Body of pancreas (tissue), 4 donors: ENCODE data around the gene FAM83B. TPM values are rescaled to one million over a fixed set of nuclear protein-coding genes. Genes with fewer than 3 reads are reported as not detected.
"Not testable (repeated sequence)": the region's sequence is repeated elsewhere in the genome, so short reads cannot be mapped to it uniquely, and the experiment has no call there.

Source experiments
- ATAC-seq: fragments of 150-250 bp; one replicate; pipeline ENCODE4 v1.9.1; 2016
- DNase-seq, 4 donors: peaks; one replicate each; pipeline ENCODE4 v3.0.0-alpha.2; 2019
- H3K27ac ChIP-seq, 4 donors: fragments of 200-600 bp; sonication (generic); 1 replicate in 3 of 4; 2 replicates in 1 of 4; pipeline versions ENCODE4 v1.5.1 to v1.6.1; 2016 to 2019; ENCODE audit warnings: mild to moderate bottlenecking in 1 of 4, mixed read lengths in 1 of 4, moderate library complexity in 1 of 4
- H3K27me3 ChIP-seq, 2 donors: fragments of 200-600 bp; sonication (generic); one replicate each; pipeline ENCODE4 v1.6.0; 2016; ENCODE audit warnings: mild to moderate bottlenecking in 1 of 2
- H3K36me3 ChIP-seq, 2 donors: fragments of 200-600 bp; sonication (generic); replicated peaks in 1 of 2; 2 replicates each; pipeline ENCODE4 v1.5.1; 2016; ENCODE audit warnings: low read depth in 2 of 2; ENCODE audit not compliant: insufficient read depth in 1 of 2
- H3K4me1 ChIP-seq: fragments of 200-600 bp; sonication (generic); one replicate; pipeline ENCODE4 v1.6.0; 2016
- H3K4me3 ChIP-seq, 2 donors: fragments of 200-600 bp; sonication (generic); 1 replicate in 1 of 2; 2 replicates in 1 of 2; pipeline ENCODE4 v1.5.1; 2016 to 2019
- H3K9me3 ChIP-seq, 3 donors: fragments of 200-600 bp; sonication (generic); 1 replicate in 2 of 3; 2 replicates in 1 of 3; pipeline ENCODE4 v1.5.1; 2016
- CTCF ChIP-seq, 7 experiments: fragments of 450-650 bp in 4 of 7; fragments of 200-600 bp in 3 of 7; sonication (generic) in 3 of 7; IDR thresholded peaks; one replicate each; pipeline ENCODE4 v1.5.1; 2016 to 2019; ENCODE audit warnings: antibody characterized with exemption in 7 of 7
- POLR2A ChIP-seq, 3 donors: fragments of 450-650 bp; IDR thresholded peaks; one replicate each; pipeline ENCODE4 v1.6.1; 2016; ENCODE audit warnings: antibody characterized with exemption in 3 of 3, mild to moderate bottlenecking in 2 of 3
- WGBS, 2 donors: methylation state at CpG; one replicate each; pipeline ENCODE4 v1.1.5; 2017; 5-methylcytosine and 5-hydroxymethylcytosine counted together
- intact Hi-C: fragments of 100-400 bp; cut with DNase I; formaldehyde crosslinking; loops from one replicate; pipeline ENCODE4 v1.15.1; 2023
- total RNA-seq, 2 donors: library from RNA; depleted of rRNA; stranded (reverse); fragments of >200 nt; gene quantifications; one replicate each; pipeline ENCODE4 v1.1.0, GENCODE V29; 2016

The FAM83B gene
- total RNA-seq, 2 donors from 2014 or later: 3.4 to 6.9 TPM

- TF ChIP-seq CTCF (IDR thresholded peaks at IDR 0.05) (no peak), POLR2A (IDR thresholded peaks at IDR 0.05) (no peak)
- ATAC-seq: no peak
- no peak for DNase-seq
- WGBS, 2 donors: 74 to 84% methylated on average over 2 of the region's 2 CpGs
- Histone ChIP-seq H3K27ac (no peak overlapping the region), H3K4me3 (no peak overlapping the region), H3K4me1 (no peaks in the 10 kb centered on the region), H3K36me3 (no peaks in the 10 kb centered on the region), H3K27me3 (no peaks in the 10 kb centered on the region), H3K9me3 (no peaks in the 10 kb centered on the region)
- intact Hi-C loops: no loop called here
These were observed 28.7 kb upstream of the FAM83B start for GRCh38 chr6:54817834-54818233.

- H3K9me3 ChIP-seq, H3K27ac ChIP-seq, DNase-seq, H3K27me3 ChIP-seq, H3K4me1 ChIP-seq, H3K4me3 ChIP-seq, intact Hi-C loops, H3K36me3 ChIP-seq, ATAC-seq: not testable (repeated sequence)
- 86 to 88% methylated on average over 1 to 6 of the region's 6 CpGs for WGBS, 2 donors
These were observed 22.3 kb upstream of the FAM83B start for GRCh38 chr6:54824225-54824624.

- WGBS, 2 donors: 44 to 45% methylated on average over 2 of the region's 2 CpGs
- ATAC-seq (no peak), DNase-seq (no peak)
- no peaks in the 10 kb centered on the region for H3K4me1 ChIP-seq
- no peaks in the 10 kb centered on the region for H3K27me3 ChIP-seq
- no peaks in the 10 kb centered on the region for H3K36me3 ChIP-seq
- TF ChIP-seq CTCF (IDR thresholded peaks at IDR 0.05): no peak
- no peak overlapping the region for H3K4me3 ChIP-seq
- H3K27ac ChIP-seq: no peak overlapping the region
- no peaks in the 10 kb centered on the region for H3K9me3 ChIP-seq
- intact Hi-C loops: no loop called here
These were observed 19.6 kb upstream of the FAM83B start for GRCh38 chr6:54827010-54827409.

GRCh38 chr6:54830216-54830615 lies 16.4 kb upstream of the FAM83B start:
- Histone ChIP-seq H3K27ac (no peak overlapping the region), H3K4me1 (no peaks in the 10 kb centered on the region), H3K27me3 (no peaks in the 10 kb centered on the region), H3K9me3 (no peaks in the 10 kb centered on the region), H3K36me3 (no peaks in the 10 kb centered on the region), H3K4me3 (no peak overlapping the region)
- intact Hi-C loops: no loop called here
- 71 to 80% methylated on average over 1 of the region's 1 CpG for WGBS, 2 donors
- no peak for TF ChIP-seq CTCF (IDR thresholded peaks at IDR 0.05)
- no peak for TF ChIP-seq POLR2A (IDR thresholded peaks at IDR 0.05)
- ATAC-seq: no peak
- no peak for DNase-seq

- H3K27me3 ChIP-seq: no peaks in the 10 kb centered on the region
- intact Hi-C loops: no loop called here
- DNase-seq: no peak
- no peaks in the 10 kb centered on the region for H3K9me3 ChIP-seq
- TF ChIP-seq CTCF (IDR thresholded peaks at IDR 0.05): no peak
- TF ChIP-seq POLR2A (IDR thresholded peaks at IDR 0.05): no peak
- no peak overlapping the region for H3K4me3 ChIP-seq
- no peaks in the 10 kb centered on the region for H3K36me3 ChIP-seq
- no peaks in the 10 kb centered on the region for H3K4me1 ChIP-seq
- ATAC-seq: no peak
- H3K27ac ChIP-seq: no peak overlapping the region
- 70 to 91% methylated on average over 1 of the region's 1 CpG for WGBS, 2 donors
These were observed 11.4 kb upstream of the FAM83B start for GRCh38 chr6:54835176-54835575.
